COLO829 (cell line): ENCODE results near the gene CEP162.
"Not testable (repeated sequence)": the region's sequence is repeated elsewhere in the genome, so short reads cannot be mapped to it uniquely, and the experiment has no call there.

ENCODE experiments used
- DNase-seq: peaks from one replicate; pipeline ENCODE4 v3.0.0; 2012; ENCODE audit warnings: low spot score

Gene CEP162

GRCh38 chr6:84224251-84224650 is 3.2 kb downstream of the CEP162 start:
- DNase-seq, result no peak

GRCh38 chr6:84223608-84224007 is 3.8 kb downstream of the CEP162 start:
- DNase-seq, result not testable (repeated sequence)

DNA sequence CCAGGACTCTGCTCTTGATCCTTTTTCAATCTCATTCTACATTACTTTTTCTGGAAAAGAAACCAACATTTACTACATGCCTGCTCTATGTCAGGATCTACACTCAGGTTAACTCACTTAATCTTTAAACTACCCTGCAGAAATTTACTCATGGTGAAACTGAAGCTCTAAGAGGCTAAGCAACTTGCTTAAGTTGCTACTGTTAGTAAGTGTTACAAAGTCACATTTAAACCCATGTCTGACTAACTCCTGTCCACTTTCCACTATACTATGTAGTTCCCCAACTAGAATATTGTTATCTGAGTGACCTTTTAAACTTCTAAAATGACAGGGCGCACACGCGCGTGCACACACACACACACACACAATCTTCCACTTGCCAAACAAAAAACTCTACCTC is 5.0 kb downstream of the CEP162 start:
- DNase-seq, result no peak

DNA sequence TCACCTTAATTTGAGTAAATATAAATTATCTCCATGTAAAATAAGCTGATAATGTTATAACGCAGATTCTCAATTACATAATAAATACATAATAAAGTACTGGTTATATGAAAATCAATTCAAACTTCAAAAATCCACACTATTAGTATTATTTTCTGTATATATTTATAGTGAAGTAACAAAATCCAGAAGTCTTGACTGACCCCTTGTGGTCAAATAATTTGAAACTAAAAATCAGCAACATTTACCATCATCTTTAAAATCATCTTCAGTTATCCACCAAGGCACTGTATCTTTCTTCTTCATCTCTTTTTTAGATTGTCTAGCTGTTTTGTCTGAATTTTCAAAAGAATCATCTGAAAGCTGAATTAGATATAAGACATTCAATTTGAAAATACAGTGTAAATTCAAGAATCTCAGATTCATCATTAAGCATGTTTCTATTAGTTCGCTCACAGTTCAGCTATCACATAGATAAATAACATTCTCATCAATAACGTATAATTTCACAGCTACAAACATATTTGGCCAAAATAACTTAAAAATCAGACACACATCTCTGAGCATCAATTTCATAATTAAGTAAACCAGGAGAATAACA is 6.5 kb downstream of the CEP162 start:
- no peak for DNase-seq

DNA sequence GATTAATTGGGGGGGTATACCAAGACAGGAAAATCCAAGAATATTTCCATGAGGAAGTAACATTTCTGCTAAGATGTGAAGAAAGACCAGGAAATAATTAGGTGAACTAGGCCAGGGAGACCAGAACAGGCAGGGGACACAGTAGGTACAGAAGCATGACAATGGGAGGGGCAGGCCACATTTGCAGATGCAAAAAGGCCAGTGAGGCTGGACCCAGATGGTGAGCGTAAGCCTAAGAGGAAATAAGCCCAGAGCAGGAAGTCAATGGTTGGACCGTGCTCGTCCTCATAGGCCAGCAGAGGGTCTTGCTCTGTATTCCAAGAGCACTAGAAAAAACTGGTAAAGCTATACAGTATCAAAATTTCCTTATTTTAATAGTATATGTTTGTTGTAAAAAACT is 9.4 kb downstream of the CEP162 start:
- DNase-seq, result no peak

- DNase-seq, result no peak
Measured at GRCh38 chr6:84213217-84213616, 14.2 kb downstream of the CEP162 start.

GRCh38 chr6:84204011-84204410 is 23.4 kb downstream of the CEP162 start:
- DNase-seq, result peak; percentile 14

DNA sequence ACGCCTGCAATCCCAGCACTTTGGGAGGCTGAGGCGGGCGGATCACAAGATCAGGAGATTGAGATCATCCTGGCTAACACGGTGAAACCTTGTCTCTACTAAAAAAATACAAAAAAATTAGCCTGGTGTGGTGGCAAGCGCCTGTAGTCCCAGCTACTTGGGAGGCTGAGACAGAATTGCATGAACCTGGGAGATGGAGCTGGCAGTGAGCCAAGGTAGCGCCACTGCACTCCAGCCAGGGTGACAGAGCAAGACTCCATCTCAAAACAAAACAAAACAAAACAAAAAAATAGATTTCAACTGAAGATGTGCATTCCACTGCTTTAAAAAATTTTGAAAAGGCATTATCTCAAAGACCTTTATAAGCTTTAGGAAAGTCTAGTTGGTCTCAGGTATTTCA is 27.5 kb downstream of the CEP162 start:
- DNase-seq, result not testable (repeated sequence)

- no peak for DNase-seq
Measured at GRCh38 chr6:84197708-84198107, 29.7 kb downstream of the CEP162 start.

GRCh38 chr6:84193114-84193708 is 34.2 kb downstream of the CEP162 start:
- DNase-seq, result peak; percentile 42

GRCh38 chr6:84191802-84192201 is 35.6 kb downstream of the CEP162 start:
- DNase-seq, result no peak

- not testable (repeated sequence) for DNase-seq
Measured at GRCh38 chr6:84189356-84189755, 38.1 kb downstream of the CEP162 start.

DNA sequence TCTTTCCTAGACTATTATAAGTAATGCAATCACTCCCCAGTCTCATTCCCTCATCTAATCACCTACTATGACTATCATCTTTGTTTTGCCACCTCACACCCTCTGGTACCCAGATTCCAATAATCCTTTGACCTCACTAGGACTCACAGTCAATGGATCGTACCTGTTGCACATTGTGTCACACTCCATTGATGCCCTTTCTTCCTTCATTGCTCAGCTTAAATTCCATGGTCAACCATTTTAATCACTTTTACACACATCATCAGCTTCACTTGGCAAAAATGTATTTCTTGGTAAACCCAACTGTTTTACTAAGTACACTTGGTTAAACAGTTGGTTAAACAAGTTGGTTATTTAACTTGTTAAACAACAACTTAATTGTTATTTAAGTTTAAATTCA is 44.0 kb downstream of the CEP162 start:
- no peak for DNase-seq

DNA sequence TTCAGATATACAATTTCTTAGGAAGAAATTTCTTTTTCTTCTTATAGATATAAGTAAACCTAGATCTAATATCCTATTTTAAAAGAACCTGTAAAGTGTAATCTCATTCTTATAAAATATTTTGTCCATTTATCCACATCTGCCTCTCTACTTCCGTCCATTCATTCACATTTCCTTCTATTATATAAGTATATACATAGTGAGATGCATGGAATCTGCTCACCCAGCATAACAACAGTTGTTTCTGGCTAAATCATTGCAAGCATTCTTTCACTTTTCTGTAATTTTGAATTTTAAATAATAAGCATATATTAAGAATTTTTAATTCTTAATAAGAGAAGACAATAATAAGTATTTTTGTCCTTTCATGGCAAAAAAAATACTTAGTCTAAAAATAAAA is 45.4 kb downstream of the CEP162 start:
- DNase-seq, result no peak

- DNase-seq, result no peak
Measured at GRCh38 chr6:84177241-84177640, 50.2 kb downstream of the CEP162 start.

GRCh38 chr6:84172574-84172973 is 54.9 kb downstream of the CEP162 start:
- no peak for DNase-seq

DNA sequence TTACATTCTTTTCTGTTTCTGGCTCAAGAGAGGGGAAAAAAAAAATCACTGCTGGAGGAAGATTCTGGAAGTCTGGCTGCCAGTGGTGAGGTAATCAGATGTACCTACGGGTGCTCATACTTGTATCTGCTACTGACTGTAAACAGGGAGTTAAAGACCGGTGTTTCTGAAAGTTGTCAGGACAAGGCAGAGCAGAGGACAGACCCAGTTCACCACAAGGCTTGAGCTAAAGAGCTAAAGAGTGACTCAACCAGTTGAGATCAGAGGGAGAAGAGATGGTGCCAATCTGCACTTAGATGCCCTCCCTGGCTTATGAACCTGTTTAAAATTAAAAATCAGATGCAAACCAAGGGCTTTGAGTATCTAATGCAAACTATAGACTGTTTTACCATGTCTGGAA is 55.4 kb downstream of the CEP162 start:
- no peak for DNase-seq

DNA sequence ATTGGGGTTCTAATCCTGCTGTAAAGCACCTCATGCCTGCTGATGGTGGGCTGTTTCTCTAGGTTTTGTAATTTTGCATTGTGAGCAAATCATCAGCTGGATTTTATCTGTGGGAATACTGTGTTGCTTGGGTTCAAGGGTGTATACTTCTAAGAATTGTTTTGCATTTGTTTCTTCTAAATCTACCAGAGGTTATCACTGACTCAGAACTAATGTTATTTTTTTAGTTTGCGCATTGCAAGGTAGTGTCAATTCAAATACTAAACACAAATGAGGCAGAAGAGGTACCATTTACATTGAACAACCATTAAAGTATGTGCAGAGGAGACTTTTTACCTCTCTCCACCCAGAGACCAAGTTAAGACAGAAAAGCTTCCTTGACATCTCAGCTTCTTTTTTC is 60.0 kb downstream of the CEP162 start:
- DNase-seq, result no peak

GRCh38 chr6:84166395-84166794 is 61.0 kb downstream of the CEP162 start:
- no peak for DNase-seq

DNA sequence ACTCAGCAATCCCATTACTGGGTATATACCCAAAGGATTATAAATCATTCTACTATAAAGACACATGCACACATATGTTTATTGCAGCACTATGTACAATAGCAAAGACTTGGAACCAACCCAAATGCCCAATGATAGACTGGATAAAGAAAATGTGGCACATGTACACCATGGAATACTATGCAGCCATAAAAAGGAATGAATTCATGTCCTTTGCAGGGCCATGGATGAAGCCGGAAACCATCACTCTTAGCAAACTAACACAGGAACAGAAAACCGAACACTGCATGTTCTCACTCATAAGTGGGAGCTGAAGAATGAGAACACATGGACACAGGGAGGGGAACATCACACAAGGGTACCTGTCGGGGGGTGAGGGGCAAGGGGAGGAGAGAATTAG is 63.1 kb downstream of the CEP162 start:
- not testable (repeated sequence) for DNase-seq

DNA sequence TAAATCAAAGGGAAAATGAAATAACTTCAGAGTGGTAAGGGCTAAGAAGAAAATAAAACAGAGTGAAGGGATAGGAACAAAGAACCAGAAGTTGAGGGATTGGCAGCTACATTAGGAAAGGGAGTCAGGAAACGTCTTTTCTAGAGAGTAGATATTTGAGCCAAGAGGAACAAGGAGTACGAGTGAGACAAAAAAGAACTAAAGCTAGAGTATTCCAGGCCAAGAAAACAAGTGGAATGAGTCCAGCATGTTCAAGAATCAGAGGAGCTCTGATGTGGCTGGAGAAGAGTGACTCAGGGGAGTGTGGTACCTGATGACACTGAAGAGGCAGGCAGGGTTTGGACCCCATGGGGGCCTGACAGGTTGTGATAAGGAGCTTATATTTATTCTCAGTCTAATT is 66.3 kb downstream of the CEP162 start:
- DNase-seq, result no peak

DNA sequence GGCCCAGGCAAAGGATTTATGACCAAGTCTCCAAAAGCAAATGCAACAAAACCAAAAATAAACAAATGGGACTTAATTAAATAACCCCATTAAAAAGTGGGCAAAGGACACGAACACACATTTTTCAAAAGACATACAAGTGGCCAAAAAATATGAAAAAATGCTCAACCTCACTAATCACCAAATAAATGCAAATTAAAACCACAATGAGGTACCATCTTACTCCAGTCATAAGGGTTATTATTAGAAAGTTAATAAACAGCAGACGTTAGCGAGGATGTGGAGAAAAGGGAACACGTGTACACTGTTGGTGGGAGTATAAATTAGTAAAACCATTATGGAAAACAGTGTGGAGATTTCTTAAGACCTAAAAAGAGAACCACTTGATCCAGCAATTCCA is 71.1 kb downstream of the CEP162 start:
- DNase-seq, result no peak

DNA sequence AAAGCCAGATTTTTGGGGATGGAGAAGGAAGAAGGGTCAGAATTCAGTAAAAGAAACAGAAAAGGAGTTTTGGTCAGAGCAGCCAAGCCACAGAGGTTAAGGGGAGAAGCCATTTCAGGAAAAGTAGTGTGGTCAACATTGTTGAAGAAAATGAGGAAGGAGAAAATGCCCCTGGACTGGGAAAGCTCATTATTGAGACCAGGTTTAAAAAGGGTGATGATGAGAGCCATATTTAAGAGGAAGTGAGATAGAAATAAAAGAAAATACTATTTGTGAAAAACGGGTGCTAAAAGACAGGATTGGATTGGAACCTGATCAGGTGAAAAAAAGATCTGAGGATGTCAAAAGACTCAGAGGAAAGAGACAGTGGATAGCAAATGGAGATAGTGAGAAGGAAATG is 75.8 kb downstream of the CEP162 start:
- DNase-seq, result no peak

- DNase-seq, result no peak
Measured at GRCh38 chr6:84150705-84151104, 76.7 kb downstream of the CEP162 start.
